H1 (cell line): ENCODE measurements around the gene NEURL1. TPM values are rescaled to one million over a fixed set of nuclear protein-coding genes. Genes with fewer than 3 reads are reported as not detected.

Experiments
- CTCF ChIA-PET: fragments of 300-600 bp; sonication (Branson Sonifier 250); formaldehyde crosslinking; loops from one replicate; lab custom pipeline; 2021; ENCODE audit not compliant: partially characterized antibody; lab: Charles Lee
- POLR2A ChIA-PET: fragments of 300-600 bp; sonication (Branson Sonifier 250); formaldehyde crosslinking; loops from one replicate; lab custom pipeline; 2021; ENCODE audit warnings: inconsistent platforms; ENCODE audit not compliant: partially characterized antibody; lab: Charles Lee
- DNase-seq, 2 experiments: peaks; one replicate each; pipeline versions ENCODE4 v3.0.0 to v3.0.0-alpha.2; 2010 to 2022; ENCODE audit warnings: low spot score in 2 of 2, low read depth in 1 of 2, mixed read lengths in 1 of 2
- FAIRE-seq: peaks from 2 replicates; lab custom pipeline; 2011; peaks lifted over from hg19 to GRCh38; lab: Jason Lieb, UNC
- H2AFZ ChIP-seq: 2 replicates; pipeline ENCODE4 v1.8.1; 2012; ENCODE audit warnings: low read length, inconsistent platforms
- H2AK5ac ChIP-seq: 2 replicates; pipeline ENCODE4 v1.6.1; 2013; ENCODE audit warnings: low read depth, low read length
- H2BK120ac ChIP-seq: replicated peaks from 2 replicates; pipeline ENCODE3; 2013; ENCODE audit warnings: low read depth, low read length, inconsistent platforms
- H2BK12ac ChIP-seq: 2 replicates; pipeline ENCODE4 v1.6.1; 2013; ENCODE audit warnings: low read depth, low read length
- H2BK15ac ChIP-seq: 2 replicates; pipeline ENCODE4 v1.6.1; 2013; ENCODE audit warnings: low read length
- H2BK20ac ChIP-seq: 2 replicates; pipeline ENCODE4 v1.6.1; 2013; ENCODE audit warnings: low read length
- H2BK5ac ChIP-seq: 2 replicates; pipeline ENCODE4 v1.6.1; 2013; ENCODE audit warnings: low read depth, low read length
- H3K14ac ChIP-seq: 2 replicates; pipeline ENCODE4 v1.6.1; 2013; ENCODE audit warnings: inconsistent platforms; ENCODE audit not compliant: insufficient read length
- H3K18ac ChIP-seq: 2 replicates; pipeline ENCODE4 v1.6.1; 2013; ENCODE audit warnings: low read length; ENCODE audit errors: extremely low read depth
- H3K23ac ChIP-seq: 2 replicates; pipeline ENCODE4 v1.6.1; 2013; ENCODE audit warnings: inconsistent platforms; ENCODE audit not compliant: insufficient read length
- H3K23me2 ChIP-seq: 2 replicates; pipeline ENCODE4 v1.6.1; 2013; ENCODE audit warnings: low read depth, low read length
- H3K27ac ChIP-seq: 2 replicates; pipeline ENCODE4 v1.6.1; 2011; ENCODE audit warnings: low read depth, low read length, inconsistent platforms
- H3K27me3 ChIP-seq, 4 experiments: replicated peaks in 1 of 4; 1 replicate in 1 of 4; 2 replicates in 3 of 4; pipeline versions ENCODE4 v1.6.1 to v1.8.1; 2011 to 2013; ENCODE audit warnings: low read length in 3 of 4, mild to moderate bottlenecking in 3 of 4, inconsistent platforms in 2 of 4, mixed read lengths in 2 of 4, moderate library complexity in 1 of 4; ENCODE audit not compliant: control insufficient read depth in 3 of 4, insufficient read depth in 3 of 4; ENCODE audit errors: extremely low read depth in 1 of 4
- H3K36me3 ChIP-seq, 4 experiments: 2 replicates each; pipeline versions ENCODE4 v1.6.1 to v1.8.1; 2011 to 2013; ENCODE audit warnings: mild to moderate bottlenecking in 4 of 4, low read length in 3 of 4, moderate library complexity in 2 of 4, control low read depth in 1 of 4, inconsistent platforms in 1 of 4; ENCODE audit not compliant: insufficient read depth in 4 of 4, control insufficient read depth in 2 of 4
- H3K4ac ChIP-seq: replicated peaks from 2 replicates; pipeline ENCODE3; 2013; ENCODE audit warnings: low read length, low read depth, mixed read lengths, inconsistent platforms; ENCODE audit not compliant: insufficient read length
- H3K4me1 ChIP-seq, 4 experiments: replicated peaks in 1 of 4; 1 replicate in 1 of 4; 2 replicates in 3 of 4; pipeline versions ENCODE4 v1.6.1 to v1.8.1; 2011 to 2013; ENCODE audit warnings: low read length in 3 of 4, inconsistent platforms in 2 of 4, mixed read lengths in 1 of 4; ENCODE audit not compliant: insufficient read depth in 4 of 4, control insufficient read depth in 3 of 4
- H3K4me2 ChIP-seq, 2 experiments: 2 replicates each; pipeline versions ENCODE4 v1.6.1 to v1.8.1; 2011 to 2013; ENCODE audit warnings: low read depth in 2 of 2, low read length in 2 of 2, control low read depth in 1 of 2, inconsistent platforms in 1 of 2, mild to moderate bottlenecking in 1 of 2; ENCODE audit not compliant: insufficient read depth in 1 of 2
- H3K4me3 ChIP-seq, 4 experiments: fragments of 200-600, 300-600 bp in 1 of 4; sonication (generic), shearing (Covaris generic), sonication (Bioruptor Twin) in 1 of 4; 2 replicates each; pipeline versions ENCODE4 v1.5.1 to v1.8.1; 2011 to 2016; ENCODE audit warnings: low read length in 4 of 4, low read depth in 3 of 4, control low read depth in 2 of 4, inconsistent platforms in 2 of 4, mild to moderate bottlenecking in 2 of 4, mixed read lengths in 1 of 4, moderate library complexity in 1 of 4; ENCODE audit not compliant: insufficient read depth in 2 of 4; ENCODE audit errors: extremely low read depth in 1 of 4
- H3K56ac ChIP-seq: replicated peaks from 2 replicates; pipeline ENCODE3; 2013; ENCODE audit warnings: low read depth, mild to moderate bottlenecking, mixed read lengths, low read length, inconsistent platforms; ENCODE audit not compliant: insufficient read length
- H3K79me1 ChIP-seq: 2 replicates; pipeline ENCODE4 v1.6.1; 2013; ENCODE audit warnings: low read depth, low read length, control low read depth
- H3K79me2 ChIP-seq, 2 experiments: 2 replicates each; pipeline versions ENCODE4 v1.6.1 to v1.8.1; 2012 to 2013; ENCODE audit warnings: low read length in 2 of 2, mild to moderate bottlenecking in 2 of 2, inconsistent platforms in 1 of 2; ENCODE audit not compliant: insufficient read depth in 2 of 2, control insufficient read depth in 1 of 2
- H3K9ac ChIP-seq, 4 experiments: replicated peaks in 1 of 4; 1 replicate in 1 of 4; 2 replicates in 3 of 4; pipeline versions ENCODE4 v1.6.1 to v1.8.1; 2011 to 2013; ENCODE audit warnings: low read depth in 3 of 4, low read length in 3 of 4, control low read depth in 2 of 4, mild to moderate bottlenecking in 2 of 4, moderate library complexity in 2 of 4, inconsistent platforms in 1 of 4; ENCODE audit errors: extremely low read depth in 1 of 4
- H3K9me3 ChIP-seq, 2 experiments: 2 replicates each; pipeline versions ENCODE4 v1.6.1 to v1.8.1; 2012 to 2013; ENCODE audit warnings: mild to moderate bottlenecking in 2 of 2, moderate library complexity in 2 of 2, control low read depth in 1 of 2, inconsistent platforms in 1 of 2, low read depth in 1 of 2, low read length in 1 of 2, mixed read lengths in 1 of 2; ENCODE audit not compliant: insufficient read depth in 2 of 2
- H4K20me1 ChIP-seq, 2 experiments: replicated peaks in 1 of 2; 2 replicates each; pipeline versions ENCODE3 to v1.8.1; 2011 to 2013; ENCODE audit warnings: inconsistent platforms in 2 of 2, low read length in 2 of 2, mild to moderate bottlenecking in 1 of 2; ENCODE audit not compliant: insufficient read depth in 2 of 2, control insufficient read depth in 1 of 2
- H4K5ac ChIP-seq: 2 replicates; pipeline ENCODE4 v1.6.1; 2013; ENCODE audit warnings: low read length, low read depth, mixed read lengths, inconsistent platforms; ENCODE audit not compliant: insufficient read length
- H4K8ac ChIP-seq: 2 replicates; pipeline ENCODE4 v1.8.0; 2013; ENCODE audit warnings: mild to moderate bottlenecking, moderate library complexity, low read length, inconsistent platforms; ENCODE audit not compliant: insufficient read depth; ENCODE audit errors: extremely low read depth
- H4K91ac ChIP-seq: replicated peaks from 2 replicates; pipeline ENCODE3; 2013; ENCODE audit warnings: low read length, mixed read lengths, inconsistent platforms; ENCODE audit not compliant: insufficient read length
- JUN ChIP-seq: IDR thresholded peaks from 2 replicates; pipeline ENCODE4 v1.6.1; 2011; ENCODE audit warnings: low read depth, mild to moderate bottlenecking, improper control_type of control experiment, low read length
- WGBS, 2 experiments: shearing (Covaris generic) in 1 of 2; methylation state at CpG; one replicate each; pipeline versions ENCODE4 v1.1.6 to v1.1.7; 2013 to 2015; ENCODE audit warnings: low lambda C conversion rate in 2 of 2, mixed read lengths in 2 of 2, inconsistent platforms in 1 of 2, low coverage in 1 of 2, missing lambda C conversion rate in 1 of 2; ENCODE audit not compliant: insufficient replicate concordance in 2 of 2, insufficient coverage in 1 of 2, insufficient read length in 1 of 2; ENCODE audit errors: extremely low coverage in 1 of 2, missing lambda C conversion rate in 1 of 2; 5-methylcytosine and 5-hydroxymethylcytosine counted together
- polyA plus RNA-seq, 7 experiments: library from polyadenylated mRNA; depleted of rRNA in 3 of 7; stranded (reverse) in 5 of 7; unstranded in 2 of 7; fragments of >200 nt in 5 of 7; fragments of 200-250 nt in 2 of 7; gene quantifications; 1 replicate in 5 of 7; 2 replicates in 1 of 7; 4 replicates in 1 of 7; pipeline versions ENCODE4 v1.2.1 to v1.2.3, GENCODE V29; 2011 to 2013; ENCODE audit warnings: missing spikeins in 2 of 7, mixed read lengths in 2 of 7
- total RNA-seq: library from RNA; stranded (reverse); fragmentation: NEBNext Ultra II Directional; extraction: Animal tissue kit (Norgen Biotek cat#: 25700); gene quantifications from 2 replicates; pipeline ENCODE4 v1.2.1, GENCODE V29; 2021

Gene NEURL1
- total and polyA plus RNA-seq, 2 of the 8 experiments (the other 6 are each of a cell fraction or from before 2014, with no cell fraction given) = 0.54 to 0.58 TPM

DNA sequence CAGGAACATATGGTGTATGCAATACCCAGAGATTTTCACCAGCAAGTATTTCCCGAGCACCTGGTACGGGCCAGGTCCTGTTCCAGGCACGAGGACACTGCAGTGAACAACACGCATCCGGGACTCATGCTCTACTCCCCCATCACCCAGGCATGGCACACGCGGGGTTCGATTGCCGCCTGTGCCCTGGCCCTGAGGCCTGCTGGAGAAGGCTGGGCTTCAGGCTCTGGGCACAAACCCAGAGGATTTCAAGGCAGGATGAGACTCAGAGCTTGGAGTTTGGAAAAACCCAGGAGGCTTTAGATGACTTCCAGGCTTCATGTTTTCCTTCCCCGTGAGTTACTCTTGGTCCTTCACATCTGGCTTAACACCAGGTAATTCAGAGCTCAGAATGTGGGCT lies 143.5 kb downstream of the NEURL1 start:
- ChIA-PET POLR2A (interaction anchor here (0.6 to 4.0 kb wide), 7 partner anchors 10 to 402 kb away, joined by 3 to 20 read pairs (median 5); no protein-coding TSS in a partner anchor), CTCF (interaction anchor here (0.9 to 10.0 kb wide), 17 partner anchors 8 to 75 kb away, joined by 3 to 95 read pairs (median 8); no protein-coding TSS in a partner anchor)
- WGBS, 2 experiments = 91% methylated on average over 10 of the region's 10 CpGs; no CpG with 5 or more reads in 1 of the 2 experiments
- Histone ChIP-seq H3K4me1 (peaks cover 8 to 35% (median 27%) of the 10 kb centered on the region in 4 experiments), H4K8ac (no peak overlapping the region), H2BK12ac (peak overlapping the region; percentile 94), H2BK120ac (peak overlapping the region; percentile 57), H4K91ac (peak overlapping the region; percentile 88), H4K20me1 (no peaks in the 10 kb centered on the region), H3K14ac (no peak overlapping the region), H2AK5ac (0 out of 2 replicates have a peak overlapping the region, but pooled peaks have one; percentile 43), H3K9ac (no peak overlapping the region), H2AFZ (no peak overlapping the region), H4K5ac (no peak overlapping the region), H2BK5ac (peak overlapping the region; percentile 90; the same call in 1 of the 2 replicates), H3K23ac (no peak overlapping the region), H3K27me3 (no peaks in the 10 kb centered on the region), H3K4ac (no peak overlapping the region), H3K4me2 (peak overlapping the region in 1 of 2 experiments; percentile 39; a peak in 3 of 4 replicates), H3K27ac (peak overlapping the region; percentile 32; the same call in 1 of the 2 replicates), H2BK15ac (peak overlapping the region; percentile 62; the same call in 1 of the 2 replicates), H3K56ac (no peak overlapping the region), H3K23me2 (no peaks in the 10 kb centered on the region), H3K36me3 (no peaks in the 10 kb centered on the region), H2BK20ac (peak overlapping the region; percentile 75; the same call in 1 of the 2 replicates), H3K4me3 (no peak overlapping the region), H3K79me2 (no peaks in the 10 kb centered on the region; a peak in 1 of 4 replicates), H3K79me1 (peaks cover 4% of the 10 kb centered on the region; the same call in 1 of the 2 replicates), H3K9me3 (no peaks in the 10 kb centered on the region), H3K18ac (peak overlapping the region; percentile 88)
- FAIRE-seq (no peak), DNase-seq (no peak)
- TF ChIP-seq JUN = no peak
